Measurements from ENCODE around the gene TTLL9.

- no peak for TF ChIP-seq TAF1 (IDR thresholded peaks at IDR 0.05; ENCODE audit: borderline replicate concordance, low read depth, low read length)
- no peak for TF ChIP-seq POLR2A (IDR thresholded peaks at IDR 0.05; ENCODE audit: low read depth, low read length)
Observed at GRCh38 chr20:31992086-31992485, 121.7 kb downstream of the TTLL9 start.

All from GM12892 (cell line).